Choroid plexus epithelial cell (primary cell): ENCODE data around the gene SLCO3A1.

Experiments
- DNase-seq: peaks from one replicate; pipeline ENCODE4 v3.0.0-alpha.2; 2010; ENCODE audit warnings: low read depth
- H3K4me3 ChIP-seq: 2 replicates; pipeline ENCODE4 v1.5.1; 2011; ENCODE audit warnings: low read depth, mild to moderate bottlenecking, control low read depth, low read length, moderate library complexity
- TF ChIP-seq, protein P1 (sequence below): conservative IDR thresholded peaks from 2 replicates; pipeline ENCODE4 v1.5.1; 2011; ENCODE audit warnings: low read depth, mild to moderate bottlenecking, control low read depth, inconsistent platforms, low read length, moderate library complexity

SLCO3A1 gene

DNA sequence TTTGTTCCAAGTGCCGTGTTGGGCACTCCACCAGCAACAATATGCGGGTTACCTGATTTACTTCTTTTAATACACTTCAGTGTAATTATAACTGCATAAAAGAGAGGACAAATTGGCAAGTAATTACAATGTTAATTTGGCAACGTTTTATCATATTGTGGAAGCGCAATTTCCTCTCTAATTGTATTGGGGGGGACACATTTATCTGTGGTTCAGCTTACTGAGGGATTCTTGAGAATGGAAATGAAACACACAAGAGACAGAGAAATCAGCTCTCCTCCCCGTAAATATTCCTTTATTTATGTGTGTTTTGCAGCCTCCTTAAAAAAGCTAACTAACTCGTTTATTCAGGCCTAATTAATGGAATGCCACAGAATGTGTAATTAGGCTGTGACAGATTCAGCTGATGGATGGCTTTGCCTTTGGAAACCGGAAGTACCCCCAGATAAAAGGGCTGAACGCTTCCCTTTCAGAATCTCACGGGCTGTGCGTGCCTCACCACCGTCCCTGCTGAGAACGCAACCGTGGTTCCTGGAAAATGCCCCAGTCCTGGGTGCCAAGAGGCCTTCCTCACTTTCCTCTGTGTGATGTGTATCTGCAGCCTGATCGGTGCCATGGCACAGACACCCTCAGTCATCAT lies 293.1 kb downstream of the SLCO3A1 start:
- no peak overlapping the region for H3K4me3 ChIP-seq
- TF ChIP-seq, protein P1, sequence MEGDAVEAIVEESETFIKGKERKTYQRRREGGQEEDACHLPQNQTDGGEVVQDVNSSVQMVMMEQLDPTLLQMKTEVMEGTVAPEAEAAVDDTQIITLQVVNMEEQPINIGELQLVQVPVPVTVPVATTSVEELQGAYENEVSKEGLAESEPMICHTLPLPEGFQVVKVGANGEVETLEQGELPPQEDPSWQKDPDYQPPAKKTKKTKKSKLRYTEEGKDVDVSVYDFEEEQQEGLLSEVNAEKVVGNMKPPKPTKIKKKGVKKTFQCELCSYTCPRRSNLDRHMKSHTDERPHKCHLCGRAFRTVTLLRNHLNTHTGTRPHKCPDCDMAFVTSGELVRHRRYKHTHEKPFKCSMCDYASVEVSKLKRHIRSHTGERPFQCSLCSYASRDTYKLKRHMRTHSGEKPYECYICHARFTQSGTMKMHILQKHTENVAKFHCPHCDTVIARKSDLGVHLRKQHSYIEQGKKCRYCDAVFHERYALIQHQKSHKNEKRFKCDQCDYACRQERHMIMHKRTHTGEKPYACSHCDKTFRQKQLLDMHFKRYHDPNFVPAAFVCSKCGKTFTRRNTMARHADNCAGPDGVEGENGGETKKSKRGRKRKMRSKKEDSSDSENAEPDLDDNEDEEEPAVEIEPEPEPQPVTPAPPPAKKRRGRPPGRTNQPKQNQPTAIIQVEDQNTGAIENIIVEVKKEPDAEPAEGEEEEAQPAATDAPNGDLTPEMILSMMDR = no peak
- no peak for DNase-seq

DNA sequence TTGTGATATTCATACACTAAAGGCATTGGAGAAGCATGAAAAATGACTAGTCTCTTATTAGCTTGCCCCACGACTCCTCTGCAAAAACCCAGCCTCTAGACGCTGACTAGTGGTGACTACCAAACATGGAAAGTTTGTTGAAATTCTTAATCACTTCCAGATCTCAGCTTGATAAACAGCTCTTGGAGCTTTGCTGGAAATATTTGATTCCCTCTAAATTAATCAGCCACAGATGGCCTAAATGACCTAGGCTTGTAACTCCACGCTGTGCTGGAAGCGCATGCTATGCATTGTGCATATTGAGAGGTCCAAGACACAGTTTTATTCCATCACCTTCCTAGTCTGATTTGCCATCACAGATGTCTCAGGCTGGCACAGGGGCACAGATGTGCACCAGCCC lies 295.5 kb downstream of the SLCO3A1 start:
- no peak for DNase-seq
- H3K4me3 ChIP-seq = no peak overlapping the region
- TF ChIP-seq, protein P1 = no peak

DNA sequence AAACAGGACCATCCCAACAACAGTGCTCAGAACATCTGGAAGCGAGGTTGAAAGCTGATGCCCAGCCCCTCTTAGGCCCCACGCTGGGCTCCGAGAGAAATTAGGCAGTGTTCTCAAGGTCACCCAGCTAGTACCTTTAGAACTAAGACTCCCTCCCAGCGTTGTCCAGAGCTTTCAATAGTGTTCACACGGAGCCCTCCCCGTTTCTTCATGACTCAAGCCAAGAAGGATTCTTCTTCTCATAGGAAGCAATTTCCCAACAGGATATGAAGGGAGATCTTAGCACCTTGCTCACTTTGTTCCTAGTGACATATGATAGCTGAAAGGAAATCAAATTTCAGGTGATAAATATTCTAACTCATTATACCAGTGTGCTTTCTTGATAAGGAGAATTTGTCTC lies 296.0 kb downstream of the SLCO3A1 start:
- TF ChIP-seq, protein P1 = no peak
- no peak for DNase-seq
- no peak overlapping the region for H3K4me3 ChIP-seq

DNA sequence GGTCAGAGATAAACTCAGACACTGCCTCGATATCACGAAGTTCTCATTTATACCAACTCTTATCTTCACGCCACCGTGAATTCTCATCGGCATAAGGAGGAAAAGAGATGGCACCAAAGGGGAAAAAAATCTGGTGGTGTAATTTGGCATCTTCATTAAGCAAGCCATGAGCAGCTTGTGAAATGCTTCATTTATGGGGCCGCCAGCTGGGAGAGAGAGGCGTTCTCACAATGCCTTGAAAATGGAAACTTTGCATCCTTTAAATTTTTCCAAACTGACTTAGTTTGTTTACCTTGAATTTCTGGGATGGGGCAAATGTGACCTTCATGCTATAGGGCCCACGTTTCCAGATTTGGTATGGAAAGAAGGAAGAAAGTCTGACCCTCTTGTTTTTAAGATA lies 297.7 kb downstream of the SLCO3A1 start:
- TF ChIP-seq, protein P1 = no peak
- DNase-seq = no peak
- no peak overlapping the region for H3K4me3 ChIP-seq

DNA sequence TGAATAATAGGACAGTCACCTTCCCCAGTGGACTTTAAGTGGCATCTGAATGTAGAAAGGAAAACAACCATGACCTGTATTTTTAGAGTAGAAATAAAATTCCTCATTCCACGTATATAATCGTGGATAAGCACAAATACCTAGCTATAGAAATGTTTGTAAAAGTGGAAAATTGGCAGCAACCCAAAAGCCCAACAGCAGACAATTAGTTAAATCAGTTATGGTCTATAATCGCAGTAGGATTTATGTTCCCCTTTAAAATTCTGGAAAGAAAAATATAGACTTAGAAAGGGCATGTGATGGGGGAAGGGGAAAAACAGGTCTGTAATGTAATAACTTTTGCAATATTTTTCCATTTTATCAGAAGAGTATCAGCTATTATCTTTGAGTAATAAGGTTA lies 298.2 kb downstream of the SLCO3A1 start:
- no peak for DNase-seq
- TF ChIP-seq, protein P1 = no peak
- no peak overlapping the region for H3K4me3 ChIP-seq

DNA sequence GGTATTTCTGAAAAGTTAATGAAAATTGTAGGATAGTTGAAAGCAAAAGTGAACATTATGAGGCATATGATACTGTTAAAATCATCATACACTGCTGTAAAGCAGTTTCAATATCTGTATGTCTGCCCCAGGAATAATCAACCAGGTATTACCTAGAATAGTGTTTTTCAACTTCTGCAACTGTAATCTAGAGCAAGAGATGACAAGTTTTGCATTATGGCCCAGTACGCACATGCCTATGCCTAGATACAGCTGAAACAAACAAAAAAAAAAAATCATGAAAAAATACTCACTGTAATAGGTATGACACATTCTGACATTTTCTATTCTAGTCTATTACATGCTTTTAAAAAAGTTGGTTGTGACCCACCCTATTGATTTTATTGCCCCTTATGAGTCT lies 299.5 kb downstream of the SLCO3A1 start:
- TF ChIP-seq, protein P1 = no peak
- DNase-seq = no peak
- no peak overlapping the region for H3K4me3 ChIP-seq

DNA sequence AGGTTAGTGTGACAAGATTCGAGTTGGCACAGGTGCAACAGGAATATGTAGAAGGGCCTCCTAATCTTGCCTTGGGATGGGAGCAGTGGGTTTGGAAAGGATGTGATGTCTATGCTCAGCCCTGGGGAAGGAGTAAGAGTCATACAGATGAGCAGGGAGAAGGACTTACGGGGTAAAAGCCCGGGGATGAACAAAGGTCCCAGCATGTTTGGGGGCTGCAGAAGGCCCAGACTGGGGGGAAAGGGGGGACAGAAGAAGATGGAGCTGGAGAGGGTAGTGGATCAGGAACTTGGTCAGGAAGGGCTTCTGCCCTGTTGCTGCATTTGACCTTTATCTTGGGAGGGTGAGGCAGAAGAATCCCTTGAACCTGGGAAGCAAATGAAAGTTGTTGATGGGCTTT lies 300.1 kb downstream of the SLCO3A1 start:
- no peak for DNase-seq
- no peak overlapping the region for H3K4me3 ChIP-seq
- TF ChIP-seq, protein P1 = no peak
